Progenitor cell of endocrine pancreas (in vitro differentiated cells): ENCODE data around the gene FBXO42. TPM values are rescaled to one million over a fixed set of nuclear protein-coding genes. Genes with fewer than 3 reads are reported as not detected.

ENCODE experiments used
- DNase-seq: peaks from one replicate; pipeline ENCODE4 v3.0.0; 2021; ENCODE audit warnings: low spot score; ENCODE audit not compliant: unreplicated experiment
- H3K27ac Mint-ChIP-seq: 2 replicates; pipeline ENCODE4 v1.8.0; 2021; ENCODE audit warnings: mild to moderate bottlenecking, moderate library complexity, mixed read lengths
- H3K27me3 Mint-ChIP-seq: 2 replicates; pipeline ENCODE4 v1.8.0; 2021; ENCODE audit warnings: mixed read lengths
- H3K36me3 Mint-ChIP-seq: 2 replicates; pipeline ENCODE4 v1.8.0; 2022; ENCODE audit warnings: mixed read lengths; ENCODE audit not compliant: insufficient read depth
- H3K4me1 Mint-ChIP-seq: 2 replicates; pipeline ENCODE4 v1.8.0; 2021; ENCODE audit warnings: low read depth, mixed read lengths
- H3K4me3 Mint-ChIP-seq: 2 replicates; pipeline ENCODE4 v1.8.0; 2021; ENCODE audit warnings: low read depth, mild to moderate bottlenecking, moderate library complexity, mixed read lengths
- H3K9me3 Mint-ChIP-seq: 2 replicates; pipeline ENCODE4 v1.8.0; 2021; ENCODE audit warnings: low read depth, mixed read lengths
- CTCF ChIP-seq: fragments of 200-600 bp; sonication (generic); IDR thresholded peaks from one replicate; pipeline ENCODE4 v1.5.0; 2021; ENCODE audit warnings: antibody characterized with exemption, mild to moderate bottlenecking; ENCODE audit not compliant: unreplicated experiment
- total RNA-seq: library from RNA; stranded (reverse); gene quantifications from 2 replicates; pipeline ENCODE4 v1.2.1, GENCODE V29; 2021

Gene FBXO42
- total RNA-seq, 1 donor from 2014 or later, result 30.5 TPM

GRCh38 chr1:16199157-16199501 lies 153.2 kb downstream of the FBXO42 start:
- no peaks in the 10 kb centered on the region for H3K27me3 Mint-ChIP-seq
- H3K36me3 Mint-ChIP-seq, result peaks cover 28% of the 10 kb centered on the region
- no peak overlapping the region for H3K4me3 Mint-ChIP-seq
- DNase-seq, result no peak
- TF ChIP-seq CTCF, result no peak
- no peaks in the 10 kb centered on the region for H3K4me1 Mint-ChIP-seq
- no peak overlapping the region for H3K27ac Mint-ChIP-seq
- H3K9me3 Mint-ChIP-seq, result no peaks in the 10 kb centered on the region

GRCh38 chr1:16198444-16199156 lies 153.7 kb downstream of the FBXO42 start:
- no peak for TF ChIP-seq CTCF
- no peak overlapping the region for H3K27ac Mint-ChIP-seq
- no peak for DNase-seq
- no peaks in the 10 kb centered on the region for H3K4me1 Mint-ChIP-seq
- no peaks in the 10 kb centered on the region for H3K27me3 Mint-ChIP-seq
- H3K36me3 Mint-ChIP-seq, result peaks cover 26% of the 10 kb centered on the region
- H3K4me3 Mint-ChIP-seq, result no peak overlapping the region
- H3K9me3 Mint-ChIP-seq, result no peaks in the 10 kb centered on the region

- Mint-ChIP-seq H3K9me3 (no peaks in the 10 kb centered on the region), H3K27ac (peak overlapping the region; percentile 63), H3K36me3 (peaks cover 16% of the 10 kb centered on the region), H3K4me1 (no peaks in the 10 kb centered on the region), H3K4me3 (no peak overlapping the region), H3K27me3 (no peaks in the 10 kb centered on the region)
- no peak for TF ChIP-seq CTCF
- DNase-seq, result no peak
Observed at GRCh38 chr1:16196874-16197273, 155.4 kb downstream of the FBXO42 start.

Other genes with a start within 250 kb of the FBXO42 start
- 28.3 and 31.9 TPM in 2 replicates for gene EPHA2, start 196.4 kb downstream of the FBXO42 start, total RNA-seq
- gene ARHGEF19, start 139.8 kb downstream of the FBXO42 start, total RNA-seq, result 146 and 151 TPM in 2 replicates
- gene CPLANE2, start 115.3 kb downstream of the FBXO42 start, total RNA-seq, result 14.8 and 16.5 TPM in 2 replicates
- gene SZRD1, start 14.8 kb upstream of the FBXO42 start, total RNA-seq, result 109 and 119 TPM in 2 replicates
- not detected in 2 replicates for gene SPATA21, start 84.9 kb upstream of the FBXO42 start, total RNA-seq
- gene NECAP2, start 88.2 kb upstream of the FBXO42 start, total RNA-seq, result 43.2 and 44.8 TPM in 2 replicates
- gene RNU1-1, start 161.8 kb upstream of the FBXO42 start, total RNA-seq, result 3,923 and 3,957 TPM in 2 replicates